Esophagus muscularis mucosa (tissue), 3 donors: Measurements from ENCODE around the gene USP34.

Experiments used
- CTCF ChIP-seq, 3 experiments: fragments of 200-600 bp in 2 of 3; fragments of 450-650 bp in 1 of 3; sonication (generic) in 2 of 3; IDR thresholded peaks; one replicate each; pipeline ENCODE4 v1.5.1; 2017 to 2019; ENCODE audit warnings: antibody characterized with exemption in 3 of 3, mild to moderate bottlenecking in 2 of 3, moderate library complexity in 1 of 3
- POLR2A ChIP-seq: fragments of 450-650 bp; IDR thresholded peaks from one replicate; pipeline ENCODE4 v1.6.1; 2017; ENCODE audit warnings: antibody characterized with exemption, moderate library complexity, mild to moderate bottlenecking, low read depth

GRCh38 chr2:61452392-61452791, 18.5 kb downstream of the USP34 start:
- TF ChIP-seq POLR2A (no peak), CTCF (IDR thresholded peaks at IDR 0.05) (no peak)
